NCI-H510A (cell line): ENCODE data around the gene ATG5.

Experiments used
- DNase-seq: peaks from one replicate; lab custom pipeline; 2025; lab: John Stamatoyannopoulos, UW

The ATG5 gene

DNA sequence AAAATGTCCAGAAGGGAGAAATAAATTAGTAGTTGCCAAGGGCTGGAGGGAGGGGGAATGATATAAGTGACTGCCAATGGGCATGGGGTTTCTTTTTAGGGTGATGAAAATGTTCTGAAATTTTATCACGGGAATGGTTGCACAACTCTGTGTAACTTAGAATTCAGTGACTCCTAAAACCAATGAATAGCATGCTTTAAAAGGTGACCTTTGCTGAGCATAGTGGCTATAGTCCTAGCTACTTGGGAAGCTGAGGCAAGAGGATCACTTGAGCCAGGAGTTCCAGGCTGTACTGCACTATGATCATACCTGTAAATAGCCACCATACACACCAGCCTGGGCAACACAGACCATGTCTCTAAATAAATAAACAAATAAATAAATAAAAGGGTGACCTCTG is 109.0 kb downstream of the ATG5 start:
- DNase-seq: no peak

DNA sequence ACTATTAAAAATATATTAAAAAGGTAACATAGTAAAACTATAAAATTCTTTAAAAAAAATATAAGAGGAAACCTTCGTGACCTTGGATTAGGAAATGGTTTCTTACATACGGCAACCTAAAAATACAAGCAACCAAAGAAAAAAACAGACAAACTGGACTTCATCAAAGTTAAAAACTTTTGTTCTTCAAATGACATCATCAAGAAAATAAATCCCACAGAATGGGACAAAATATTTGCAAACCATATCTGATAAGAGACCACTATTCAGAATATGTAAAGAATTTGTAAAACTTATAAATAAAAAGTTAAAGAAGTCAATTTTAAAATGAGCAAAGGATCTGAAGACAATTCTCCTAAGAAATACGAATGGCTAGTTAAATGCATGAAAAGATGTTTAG is 110.0 kb downstream of the ATG5 start:
- no peak for DNase-seq

DNA sequence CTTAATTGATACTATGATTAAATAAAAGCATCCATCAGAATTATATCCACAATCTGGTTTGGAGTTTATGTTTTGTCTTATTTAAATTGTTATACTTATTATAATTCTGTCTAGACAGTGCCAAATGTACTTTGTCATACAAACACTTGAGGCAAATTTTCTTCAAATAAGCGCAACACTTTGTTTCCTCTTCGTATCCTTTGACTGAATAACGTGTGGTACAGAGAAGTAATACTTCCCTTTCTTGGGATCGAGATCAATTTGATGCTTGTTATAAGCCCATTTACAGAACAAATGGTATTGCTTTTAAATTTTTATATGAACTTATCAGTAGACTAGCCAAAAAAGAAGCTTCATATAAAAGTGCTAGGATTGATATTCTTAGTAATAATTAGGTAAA is 111.0 kb downstream of the ATG5 start:
- DNase-seq: no peak

DNA sequence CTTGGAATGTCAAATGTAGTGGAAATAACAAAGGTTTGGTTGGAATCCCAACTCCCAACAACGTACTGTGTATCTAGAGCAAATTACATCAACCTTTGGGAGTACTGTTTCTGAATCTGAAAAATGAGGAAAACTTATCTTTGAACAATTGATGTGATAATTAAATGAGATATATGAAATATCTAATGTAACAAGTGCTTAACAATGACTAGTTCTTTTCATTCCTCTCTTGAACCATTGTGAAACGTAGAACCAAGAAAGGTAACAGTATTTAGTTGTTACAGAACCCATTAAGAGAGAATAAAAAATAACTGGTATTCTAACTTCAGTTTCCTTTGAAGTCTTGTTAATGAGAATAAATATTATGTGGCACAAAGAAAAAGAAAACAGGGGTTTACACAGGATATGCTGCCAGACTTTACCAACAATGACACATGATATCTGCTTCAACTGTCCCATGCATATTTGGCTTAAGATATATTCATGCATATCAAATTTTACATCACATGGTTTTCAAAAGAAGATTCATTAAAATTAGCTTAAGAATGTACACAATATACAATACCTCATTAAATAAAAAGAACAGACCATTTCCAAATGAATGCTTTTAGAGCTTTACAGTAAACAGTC is 111.8 kb downstream of the ATG5 start:
- no peak for DNase-seq

DNA sequence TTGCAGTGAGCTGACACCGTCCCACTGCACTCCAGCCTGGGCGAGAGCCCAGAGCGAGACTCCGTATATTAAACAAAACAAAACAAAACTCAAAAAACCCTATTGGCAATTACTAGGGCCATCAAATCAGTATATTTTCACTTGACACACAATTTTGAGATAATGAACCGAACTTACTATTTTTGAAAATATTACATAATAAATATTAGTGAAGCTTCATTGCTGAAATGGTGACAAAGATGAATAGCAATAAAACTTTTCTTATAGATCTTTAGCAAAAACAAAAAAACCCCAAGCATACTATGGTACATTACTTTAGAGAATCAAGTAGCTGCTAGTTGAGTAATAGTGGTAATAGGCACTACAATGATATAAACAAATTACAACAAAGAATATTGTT is 113.0 kb downstream of the ATG5 start:
- DNase-seq: no peak

DNA sequence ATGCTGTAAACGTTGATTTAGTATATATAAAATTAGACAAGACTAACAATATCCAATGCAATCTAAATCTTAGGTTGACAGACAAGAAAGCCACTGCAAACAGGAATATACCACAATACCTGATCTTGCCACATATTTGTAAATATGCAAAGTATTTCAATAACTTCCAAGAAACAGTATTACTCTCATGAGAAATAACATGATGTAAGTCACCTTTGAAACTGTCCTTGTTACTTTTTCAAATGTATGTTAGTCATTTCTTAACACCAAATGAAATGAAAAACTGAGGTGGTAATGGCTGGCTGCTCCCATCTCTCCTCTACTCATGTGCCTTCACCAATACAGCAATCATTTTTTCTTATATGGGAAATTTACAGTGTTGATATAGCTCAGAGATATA is 118.7 kb downstream of the ATG5 start:
- no peak for DNase-seq

DNA sequence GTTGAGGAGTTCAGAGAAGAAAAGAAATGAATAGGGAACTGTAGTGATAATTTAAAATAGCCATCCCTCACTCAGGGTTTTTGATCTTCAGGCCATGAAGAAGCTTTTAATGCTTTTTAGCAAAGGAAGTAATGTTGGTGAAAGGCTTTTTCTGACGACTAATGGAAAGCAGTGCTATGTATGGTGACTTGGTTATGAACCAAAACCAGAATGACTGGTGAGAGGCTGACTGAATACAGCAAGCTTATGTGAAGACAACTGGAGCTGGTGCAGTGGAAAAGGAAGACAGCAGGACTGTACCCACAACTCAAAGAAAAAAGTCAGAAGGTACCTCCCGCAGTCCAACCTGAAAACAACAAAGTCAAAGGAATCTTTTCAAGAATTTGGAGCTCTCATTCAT is 120.6 kb downstream of the ATG5 start:
- DNase-seq: no peak

DNA sequence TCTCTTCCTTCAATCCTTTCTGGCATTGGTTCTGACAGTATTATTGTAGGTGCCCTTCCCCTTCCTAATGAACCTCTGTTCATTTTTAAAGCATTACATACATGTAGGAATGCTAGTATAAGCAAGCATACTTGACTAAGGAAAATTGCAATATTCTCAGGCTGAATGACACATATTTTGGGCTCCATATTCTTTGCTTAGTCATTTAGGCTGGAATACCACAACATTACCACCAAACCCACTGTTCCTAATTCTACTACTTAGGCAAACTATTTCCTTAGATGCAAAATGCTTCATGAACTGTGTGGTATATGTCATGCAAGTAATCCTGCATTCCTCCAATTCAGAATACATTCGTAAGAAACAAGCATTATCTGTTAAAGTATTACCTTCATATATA is 125.6 kb downstream of the ATG5 start:
- DNase-seq: no peak

DNA sequence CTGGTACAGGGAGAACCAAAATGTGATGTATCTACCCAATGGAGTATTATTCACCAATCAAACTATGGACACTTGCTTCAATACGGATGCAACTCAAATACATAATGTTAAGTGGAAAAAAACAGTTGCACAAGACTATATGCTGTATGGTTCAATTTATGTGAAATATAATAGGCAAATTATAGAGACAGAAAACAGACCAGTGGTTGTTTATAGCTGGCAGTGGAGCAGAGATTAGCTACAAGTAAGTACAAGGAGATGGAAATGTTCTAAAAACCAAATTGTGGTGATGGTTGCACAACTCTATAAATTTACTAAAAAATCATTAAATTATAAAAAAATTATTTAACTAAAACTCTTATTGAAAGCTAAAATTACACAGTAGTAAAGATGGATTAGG is 126.2 kb downstream of the ATG5 start:
- no peak for DNase-seq

DNA sequence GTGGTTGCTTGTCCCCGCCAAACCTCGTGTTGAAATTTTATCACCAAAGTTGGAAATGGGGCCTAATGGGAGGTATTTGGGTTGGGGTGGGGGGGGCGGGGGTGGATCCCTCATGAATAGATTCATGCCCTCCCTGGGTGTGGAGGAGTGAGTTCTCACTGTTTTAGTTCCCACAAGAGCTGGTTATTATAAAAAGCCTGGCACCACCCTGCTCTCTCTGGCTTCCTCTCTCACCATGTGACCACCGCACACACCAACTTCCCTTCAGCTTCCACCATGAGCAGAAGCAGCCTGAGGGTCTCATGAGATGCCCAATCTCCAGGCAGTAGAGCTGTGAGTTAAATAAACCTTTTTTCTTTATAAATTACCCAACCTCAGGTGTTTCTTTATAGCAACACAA is 128.1 kb downstream of the ATG5 start:
- DNase-seq: no peak

DNA sequence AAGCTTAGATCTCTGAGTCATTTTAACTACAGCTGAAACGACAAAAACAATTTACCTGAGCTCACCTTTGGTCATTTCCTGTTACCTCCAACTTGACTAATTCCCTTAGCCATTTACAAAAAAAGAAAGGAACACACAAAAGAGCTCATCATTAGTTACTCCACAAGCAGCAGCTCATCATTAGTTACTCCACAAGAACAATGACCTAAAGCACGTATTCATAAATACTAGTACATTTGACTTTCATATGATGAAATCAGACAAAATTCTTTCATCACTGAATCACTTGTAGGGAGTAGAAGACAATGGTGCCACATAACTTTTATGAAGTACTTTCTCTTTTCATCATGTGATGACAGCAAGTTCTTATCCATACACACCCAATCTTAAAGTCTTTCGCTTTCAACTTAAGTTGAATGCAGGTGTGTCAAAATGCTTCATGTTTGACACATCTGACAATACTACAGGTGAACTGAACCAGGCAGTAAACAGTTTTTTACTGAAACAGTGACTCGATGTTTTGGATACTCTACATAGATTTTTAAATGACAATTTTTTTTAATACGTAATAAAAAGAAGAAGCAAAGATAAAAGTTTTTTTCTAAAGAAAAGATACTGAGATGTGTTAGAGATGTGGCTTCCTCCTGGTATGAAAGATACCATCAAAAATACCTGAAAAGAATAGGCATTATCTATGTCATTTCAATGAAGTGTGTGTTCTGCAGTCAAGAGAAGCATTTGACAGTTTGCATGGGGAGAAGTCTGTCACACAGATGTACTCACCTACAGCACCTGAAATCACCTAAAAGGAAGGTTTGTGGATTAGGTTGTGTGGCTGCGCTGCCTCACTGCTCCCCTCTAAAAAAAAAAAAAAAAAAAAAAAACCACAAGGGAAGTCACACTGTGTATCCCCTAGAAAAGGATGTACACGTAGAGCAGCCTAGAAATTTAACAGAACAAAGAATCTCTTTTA is 130.3 kb downstream of the ATG5 start:
- no peak for DNase-seq

DNA sequence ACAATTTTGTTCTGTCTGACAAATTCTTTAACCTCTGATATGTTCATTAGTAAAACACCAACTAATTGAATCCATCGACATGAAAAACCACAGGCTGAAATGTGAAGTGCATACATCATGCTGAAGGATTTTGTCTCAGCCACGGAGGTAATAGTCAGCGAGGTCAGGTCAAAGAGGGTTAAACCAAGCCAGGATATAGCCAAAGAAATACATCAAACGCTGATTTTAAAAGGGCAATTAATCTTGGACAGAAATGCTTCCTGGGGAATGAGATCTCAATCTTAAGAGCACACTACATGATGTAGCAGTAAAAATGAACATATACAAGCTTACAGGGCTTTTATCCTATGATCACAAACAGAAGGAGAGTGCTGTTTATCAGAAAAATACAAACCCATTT is 132.7 kb downstream of the ATG5 start:
- no peak for DNase-seq

DNA sequence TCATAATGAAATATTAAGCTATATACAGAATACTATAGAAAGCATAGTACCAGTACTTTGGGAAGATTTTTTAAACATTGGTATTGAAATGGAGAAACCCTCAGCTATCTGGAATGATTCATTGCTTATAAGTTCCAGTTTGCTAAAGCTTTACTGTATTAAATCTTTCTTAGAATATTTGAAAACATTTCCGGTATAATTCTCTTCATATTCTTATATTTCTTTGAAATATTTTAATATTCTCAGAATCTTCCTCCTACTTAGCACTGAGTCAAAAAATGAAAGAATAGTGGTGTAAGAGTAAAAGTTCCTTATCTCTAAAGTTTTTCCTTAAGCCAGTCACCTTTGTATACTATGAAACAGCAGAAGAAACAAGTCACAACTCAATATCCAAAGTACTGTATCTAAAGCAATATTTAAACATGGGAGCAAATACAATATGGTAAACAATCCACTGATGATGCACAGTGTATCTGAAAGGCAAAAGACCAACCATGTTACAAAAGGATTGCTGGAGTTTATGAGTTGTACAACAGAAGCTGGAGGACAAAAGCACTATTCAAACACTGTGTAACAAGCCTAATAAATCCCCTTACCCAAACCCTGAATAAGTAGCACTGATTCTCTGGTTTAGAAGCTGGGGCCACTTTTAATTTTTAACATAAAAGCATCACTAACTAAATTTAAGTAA is 137.3 kb downstream of the ATG5 start:
- no peak for DNase-seq

DNA sequence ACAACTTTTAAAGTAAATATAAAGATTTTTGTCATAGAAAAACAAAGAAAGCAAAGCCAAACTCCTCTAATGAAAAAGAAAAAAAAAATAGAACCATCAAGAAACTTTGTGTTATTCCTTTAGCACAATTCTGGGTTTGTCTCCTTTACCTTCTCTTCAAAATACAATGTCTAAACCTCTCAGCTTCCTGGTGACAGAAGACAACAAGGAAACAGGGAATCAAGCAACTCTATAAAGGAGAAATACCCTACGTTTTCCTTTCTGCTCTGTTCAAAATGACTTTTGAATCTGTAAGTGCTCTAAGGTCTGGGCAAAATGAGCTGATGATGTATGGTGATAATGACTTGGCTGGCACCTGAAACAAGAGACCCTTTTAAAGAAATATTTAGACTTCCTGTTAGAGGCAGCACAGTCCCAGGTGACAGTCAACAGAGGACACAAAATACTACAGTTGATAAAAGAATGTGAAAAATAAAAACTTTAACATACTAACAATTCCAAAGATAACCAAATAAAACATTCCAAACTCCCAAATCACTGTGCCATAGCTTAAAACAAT is 138.1 kb downstream of the ATG5 start:
- no peak for DNase-seq

DNA sequence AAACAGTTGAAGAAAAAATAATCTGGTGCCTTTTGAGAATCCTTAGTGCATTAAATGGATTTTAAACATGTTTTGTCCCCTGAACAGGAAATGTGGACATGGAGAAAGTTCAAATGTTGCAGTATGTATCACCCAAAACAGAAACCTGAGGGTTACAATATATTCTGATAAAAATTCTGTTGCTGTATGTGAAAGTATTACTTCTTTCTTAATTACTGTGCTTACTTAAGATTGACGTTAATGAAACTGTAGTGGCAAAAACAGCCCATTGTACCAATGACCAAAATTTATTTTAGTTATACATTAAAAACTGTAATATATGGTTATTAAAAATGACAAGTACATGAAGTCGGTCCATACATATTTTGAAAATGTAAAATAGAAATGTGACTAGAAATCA is 138.8 kb downstream of the ATG5 start:
- no peak for DNase-seq

DNA sequence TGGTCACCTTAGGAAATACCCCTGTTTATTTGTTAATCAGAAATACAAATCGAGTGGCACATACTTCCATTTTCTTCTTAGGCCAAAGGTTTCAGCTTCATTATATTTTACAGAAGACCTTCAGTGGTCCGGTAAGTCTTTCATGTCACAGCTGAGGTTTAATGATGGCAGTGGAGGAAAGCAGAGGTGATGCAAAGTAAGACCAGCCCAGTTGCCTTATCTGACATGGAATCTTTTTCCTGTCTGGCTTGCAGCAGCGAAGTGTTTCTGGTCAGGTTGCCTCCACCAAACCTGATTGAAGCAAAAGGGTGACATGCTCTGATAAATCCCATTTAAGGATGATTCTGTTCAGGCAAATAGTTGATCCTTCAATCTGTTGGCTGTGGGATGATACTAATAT is 139.4 kb downstream of the ATG5 start:
- no peak for DNase-seq

DNA sequence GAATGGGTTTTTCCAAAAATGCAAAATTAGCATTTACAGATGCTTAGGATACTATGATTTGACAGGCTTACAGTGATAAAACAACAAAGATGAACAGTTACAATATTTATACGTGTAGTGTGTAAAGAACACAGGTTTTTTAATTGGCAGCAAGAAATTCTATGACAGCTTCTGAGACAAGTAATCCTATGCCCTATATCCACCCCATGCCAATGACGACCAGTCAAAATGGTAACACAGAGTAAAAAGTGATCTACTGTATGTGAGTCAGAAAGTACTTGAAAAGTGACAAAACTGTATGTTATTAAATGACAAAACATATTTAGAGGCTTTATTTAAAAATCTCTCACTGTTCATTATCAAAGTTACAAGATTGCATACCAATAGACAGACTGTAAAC is 139.9 kb downstream of the ATG5 start:
- no peak for DNase-seq

DNA sequence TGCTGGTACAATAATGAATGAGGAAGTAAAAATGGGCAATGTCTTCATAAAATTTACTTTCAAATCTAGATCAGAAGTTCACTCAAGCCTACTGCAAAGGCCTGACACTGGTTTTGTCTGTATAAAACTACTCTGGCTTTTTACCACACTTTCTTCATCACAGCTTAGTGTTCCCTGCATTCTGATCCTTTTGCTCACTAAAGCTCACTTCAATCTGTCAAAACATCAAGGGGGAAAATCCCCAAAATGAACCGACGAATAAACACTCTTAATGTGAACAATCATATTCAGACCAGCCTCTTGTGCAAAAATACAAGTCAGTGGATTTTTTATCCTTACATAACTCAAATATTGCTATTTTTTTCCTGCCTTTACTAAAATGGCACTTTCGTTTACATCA is 140.9 kb downstream of the ATG5 start:
- no peak for DNase-seq

DNA sequence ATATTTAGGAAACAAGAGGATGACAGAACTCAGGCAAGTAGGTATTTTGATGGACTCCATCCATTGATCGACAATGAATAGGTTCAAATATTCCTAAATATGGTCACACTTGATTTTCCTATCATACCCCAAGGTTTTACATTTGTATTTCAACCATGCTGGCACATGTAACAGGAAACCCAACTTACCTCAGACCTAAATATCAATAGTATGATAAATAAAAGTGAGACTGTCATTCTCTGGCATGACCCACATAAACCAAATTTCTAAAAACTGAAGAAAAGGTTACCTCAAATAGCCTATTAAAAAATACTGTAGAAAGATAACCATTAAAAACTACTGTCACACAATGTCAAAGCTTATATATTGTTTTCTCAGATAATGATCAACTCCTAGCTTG is 142.1 kb downstream of the ATG5 start:
- DNase-seq: no peak

DNA sequence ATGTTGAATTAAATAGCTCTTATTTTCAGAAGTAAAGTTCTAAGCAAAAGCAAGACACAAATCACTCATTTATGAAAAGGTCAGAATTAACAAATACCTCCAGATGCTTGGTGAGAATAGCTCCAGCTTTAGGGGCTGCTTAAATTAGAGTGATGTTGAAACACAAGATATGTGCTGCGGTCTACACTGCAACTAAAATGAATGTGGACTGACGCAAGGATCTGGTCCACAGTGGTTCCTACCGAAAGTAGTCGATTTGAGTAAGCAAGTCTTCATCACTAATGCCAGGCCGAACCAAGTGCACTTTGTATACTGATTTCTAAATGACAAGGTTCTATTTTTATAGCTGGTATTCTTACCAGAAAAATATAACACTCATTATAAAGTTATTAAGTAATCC is 143.1 kb downstream of the ATG5 start:
- no peak for DNase-seq

DNA sequence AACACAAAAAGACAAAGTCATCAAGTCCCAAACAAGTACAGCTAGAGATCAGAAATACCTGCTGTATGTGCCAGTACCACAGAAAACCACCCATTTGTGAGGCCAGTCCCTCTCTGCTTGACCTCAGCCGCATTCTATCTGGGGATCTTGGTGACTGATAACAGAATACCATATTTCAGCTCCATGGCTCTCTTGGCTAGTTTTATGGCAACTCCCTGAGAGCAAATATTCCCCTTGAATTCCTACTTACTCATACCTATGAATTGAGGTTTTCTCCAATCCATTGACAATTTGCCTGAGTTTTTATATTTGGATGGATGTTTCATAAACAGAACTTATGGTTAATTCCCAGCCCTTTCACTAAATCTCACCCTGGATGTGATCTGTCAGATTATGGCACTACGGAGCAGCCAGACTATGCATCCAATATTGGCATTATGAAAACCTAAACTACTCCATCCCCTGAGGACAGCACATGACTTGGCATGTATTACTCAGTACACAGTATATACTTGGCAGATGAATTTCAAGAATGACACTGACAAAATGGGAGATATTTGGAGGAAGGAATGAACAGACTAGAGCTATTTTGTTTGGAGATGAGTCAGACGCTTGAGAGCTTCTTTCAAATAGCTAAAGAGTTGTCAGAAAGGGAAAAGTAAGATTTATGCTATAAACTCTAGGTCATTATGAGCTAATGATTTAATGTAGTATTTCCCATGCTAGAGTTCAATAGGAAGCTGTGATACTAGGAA is 143.7 kb downstream of the ATG5 start:
- DNase-seq: no peak

DNA sequence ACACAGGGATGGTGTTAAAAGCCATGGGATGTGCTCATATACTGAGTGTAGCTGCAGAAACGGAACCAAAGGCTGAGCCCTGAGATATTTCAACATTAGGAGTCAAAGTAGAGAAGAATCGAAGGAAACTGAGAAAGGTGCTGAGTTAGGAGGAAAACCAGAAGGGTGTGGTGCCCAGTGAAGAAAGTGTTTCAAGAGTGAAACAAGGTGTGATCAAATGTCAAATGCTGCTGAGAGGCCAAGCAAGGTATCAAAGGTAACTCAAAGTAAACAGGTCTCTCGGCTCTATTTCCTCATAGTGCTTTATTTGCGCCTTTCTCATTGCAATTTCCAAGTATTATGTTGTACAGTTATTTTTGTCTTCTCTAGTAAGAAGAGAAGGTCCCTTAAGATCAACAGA is 145.4 kb downstream of the ATG5 start:
- DNase-seq: no peak
